ENCODE data around the gene EPN1.

Gene EPN1

GRCh38 chr19:55669418-55670279, 5.4 kb upstream of the EPN1 start:
- ChIA-PET CTCF (interaction anchor here (1.7 kb wide), 1 partner anchor 37 kb away, joined by 7 read pairs; no protein-coding TSS in a partner anchor), POLR2A (interaction anchor here (0.7 kb wide), 1 partner anchor 13 kb away, joined by 3 read pairs; no protein-coding TSS in a partner anchor)
- no peak for TF ChIP-seq CTCF (IDR thresholded peaks at IDR 0.05; ENCODE audit: control extremely low read depth, extremely low read depth, low read depth, missing control alignments)
- no peak for DNase-seq (ENCODE audit: extremely low spot score)

GRCh38 chr19:55670280-55671053, 4.6 kb upstream of the EPN1 start:
- POLR2A ChIA-PET: no interaction called here
- TF ChIP-seq CTCF (IDR thresholded peaks at IDR 0.05; ENCODE audit: control extremely low read depth, extremely low read depth, low read depth, missing control alignments): no peak
- CTCF ChIA-PET: interaction anchor here (1.4 to 2.0 kb wide), 4 partner anchors 11 to 37 kb away, joined by 7 to 16 read pairs (median 14); partner anchors contain the start of gene U2AF2
- no peak for DNase-seq (ENCODE audit: extremely low spot score)

- ChIA-PET POLR2A (interaction anchor here (0.9 kb wide), 1 partner anchor 14 kb away, joined by 3 read pairs; no protein-coding TSS in a partner anchor), CTCF (interaction anchor here (0.7 to 2.0 kb wide), 6 partner anchors 11 to 167 kb away, joined by 3 to 16 read pairs (median 10); partner anchors contain the start of genes U2AF2 and ZNF865)
- TF ChIP-seq CTCF (IDR thresholded peaks at IDR 0.05; ENCODE audit: control extremely low read depth, extremely low read depth, low read depth, missing control alignments): no peak
- DNase-seq (ENCODE audit: extremely low spot score): no peak
Observed at GRCh38 chr19:55671054-55671378, 4.0 kb upstream of the EPN1 start.

GRCh38 chr19:55672418-55672817, 2.6 kb upstream of the EPN1 start:
- no peak for TF ChIP-seq CTCF (IDR thresholded peaks at IDR 0.05; ENCODE audit: control extremely low read depth, extremely low read depth, low read depth, missing control alignments)
- CTCF ChIA-PET: interaction anchor here (1.2 to 2.0 kb wide), 4 partner anchors 13 to 39 kb away, joined by 3 to 16 read pairs (median 10); partner anchors contain the start of gene U2AF2
- DNase-seq (ENCODE audit: extremely low spot score): no peak
- POLR2A ChIA-PET: interaction anchor here (0.7 kb wide), 1 partner anchor 29 kb away, joined by 4 read pairs; no protein-coding TSS in a partner anchor

- ChIA-PET POLR2A (interaction anchor here (0.9 kb wide), 1 partner anchor 17 kb away, joined by 4 read pairs; no protein-coding TSS in a partner anchor), CTCF (interaction anchor here (0.6 to 1.1 kb wide), 2 partner anchors 17 to 26 kb away, joined by 3 to 4 read pairs; no protein-coding TSS in a partner anchor)
- TF ChIP-seq CTCF (IDR thresholded peaks at IDR 0.05; ENCODE audit: control extremely low read depth, extremely low read depth, low read depth, missing control alignments): no peak
- DNase-seq (ENCODE audit: extremely low spot score): no peak
Observed at GRCh38 chr19:55673465-55673864, 1.6 kb upstream of the EPN1 start.

GRCh38 chr19:55673889-55674288, 1.1 kb upstream of the EPN1 start:
- no peak for TF ChIP-seq CTCF (IDR thresholded peaks at IDR 0.05; ENCODE audit: control extremely low read depth, extremely low read depth, low read depth, missing control alignments)

More at GRCh38 chr19:55673889-55674288, 1.1 kb upstream of the EPN1 start:
- CTCF ChIA-PET: interaction anchor here (1.1 kb wide), 1 partner anchor 17 kb away, joined by 4 read pairs; no protein-coding TSS in a partner anchor
- POLR2A ChIA-PET: interaction anchor here (0.9 kb wide), 1 partner anchor 17 kb away, joined by 4 read pairs; no protein-coding TSS in a partner anchor
- DNase-seq (ENCODE audit: extremely low spot score): no peak
